ENCODE data around the gene MMAB. TPM values are rescaled to one million over a fixed set of nuclear protein-coding genes. Genes with fewer than 3 reads are reported as not detected.

The MMAB gene
- total and polyA plus RNA-seq, 2 of the 13 experiments (the other 11 are each of a cell fraction or from before 2014, with no cell fraction given): 26.1 to 77.3 TPM

GRCh38 chr12:109588461-109589239 lies 15.3 kb upstream of the MMAB start (continued):
- no peak for TF ChIP-seq DPF2 (CRISPR knock-in tag; IDR thresholded peaks at IDR 0.05; ENCODE audit: borderline replicate concordance, low read depth)
- TF ChIP-seq SUZ12 (IDR thresholded peaks at IDR 0.05; ENCODE audit: low read depth, low read length): no peak
- TF ChIP-seq ATM (IDR thresholded peaks at IDR 0.05; ENCODE audit: borderline replicate concordance): no peak
- TF ChIP-seq ZNF142 (CRISPR knock-in tag; IDR thresholded peaks at IDR 0.05): no peak
- TF ChIP-seq ARNT2 (CRISPR knock-in tag; IDR thresholded peaks at IDR 0.05; ENCODE audit: low read depth): no peak
- no peak for TF ChIP-seq PAF1 (CRISPR knock-in tag; IDR thresholded peaks at IDR 0.05)
- no peak for TF ChIP-seq ZBTB40 (IDR thresholded peaks at IDR 0.05)
- no peak for TF ChIP-seq ZBTB40 (CRISPR knock-in tag; IDR thresholded peaks at IDR 0.05)
- TF ChIP-seq BCL6 (CRISPR knock-in tag; IDR thresholded peaks at IDR 0.05): no peak
- no peak for TF ChIP-seq NFIC (IDR thresholded peaks at IDR 0.05; ENCODE audit: low read length)
- TF ChIP-seq RBM22 (optimal IDR thresholded peaks at IDR 0.05; ENCODE audit: low read length): peak; percentile 84
- no peak for TF ChIP-seq CREBL2 (CRISPR knock-in tag; IDR thresholded peaks at IDR 0.05; ENCODE audit: borderline replicate concordance)
- TF ChIP-seq MTF1 (CRISPR knock-in tag; IDR thresholded peaks at IDR 0.05): no peak
- no peak for TF ChIP-seq ZMAT3 (CRISPR knock-in tag; conservative IDR thresholded peaks at IDR 0.05)
- peak; percentile 68 for TF ChIP-seq ZMYM3 (CRISPR knock-in tag; IDR thresholded peaks at IDR 0.05)

Data from HepG2 (cell line).